ENCODE measurements around the gene APMAP. TPM values are rescaled to one million over a fixed set of nuclear protein-coding genes. Genes with fewer than 3 reads are reported as not detected.

APMAP gene
- total and polyA plus RNA-seq, 10 donors: 26.5 to 104 (median 65.3) TPM

DNA sequence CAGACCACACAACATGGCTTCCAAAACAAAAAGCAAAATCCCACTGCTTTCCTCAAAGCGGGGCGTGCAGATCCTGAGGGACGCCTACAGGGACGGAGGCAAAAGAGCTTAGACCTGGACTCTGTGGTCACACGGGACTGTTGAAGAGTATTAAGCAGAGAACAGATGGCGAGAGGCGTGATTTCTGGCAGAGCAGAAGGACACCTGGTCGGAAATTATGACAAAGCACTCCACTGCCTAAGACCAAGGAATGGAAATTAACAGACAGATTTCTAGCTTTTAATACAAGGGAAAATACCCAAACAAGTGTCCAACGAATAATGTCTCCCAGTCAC lies 28.1 kb downstream of the APMAP start:
- no peak overlapping the region for H3K4me3 ChIP-seq
- no peaks in the 10 kb centered on the region for H3K27me3 ChIP-seq (replicated peaks in 1 of 7)
- H3K27ac ChIP-seq: peak overlapping the region in 3 of 8 donors; percentile 32 to 86 (median 32)
- WGBS, 5 donors: 84 to 92% (median 89%) methylated on average over 9 of the region's 9 CpGs
- H3K9me3 ChIP-seq: no peaks in the 10 kb centered on the region
- intact Hi-C loops (cut with DNase I; ENCODE audit: low total_unique reads): no loop called here
- peaks cover 0 to 100% (median 96%) of the 10 kb centered on the region in 6 donors for H3K36me3 ChIP-seq
- TF ChIP-seq, protein P1, sequence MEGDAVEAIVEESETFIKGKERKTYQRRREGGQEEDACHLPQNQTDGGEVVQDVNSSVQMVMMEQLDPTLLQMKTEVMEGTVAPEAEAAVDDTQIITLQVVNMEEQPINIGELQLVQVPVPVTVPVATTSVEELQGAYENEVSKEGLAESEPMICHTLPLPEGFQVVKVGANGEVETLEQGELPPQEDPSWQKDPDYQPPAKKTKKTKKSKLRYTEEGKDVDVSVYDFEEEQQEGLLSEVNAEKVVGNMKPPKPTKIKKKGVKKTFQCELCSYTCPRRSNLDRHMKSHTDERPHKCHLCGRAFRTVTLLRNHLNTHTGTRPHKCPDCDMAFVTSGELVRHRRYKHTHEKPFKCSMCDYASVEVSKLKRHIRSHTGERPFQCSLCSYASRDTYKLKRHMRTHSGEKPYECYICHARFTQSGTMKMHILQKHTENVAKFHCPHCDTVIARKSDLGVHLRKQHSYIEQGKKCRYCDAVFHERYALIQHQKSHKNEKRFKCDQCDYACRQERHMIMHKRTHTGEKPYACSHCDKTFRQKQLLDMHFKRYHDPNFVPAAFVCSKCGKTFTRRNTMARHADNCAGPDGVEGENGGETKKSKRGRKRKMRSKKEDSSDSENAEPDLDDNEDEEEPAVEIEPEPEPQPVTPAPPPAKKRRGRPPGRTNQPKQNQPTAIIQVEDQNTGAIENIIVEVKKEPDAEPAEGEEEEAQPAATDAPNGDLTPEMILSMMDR (IDR thresholded peaks at IDR 0.05 in 8 of 11, conservative IDR thresholded peaks at IDR 0.05 in 3 of 11): no peak
- peak in 1 of 3 donors; percentile 7 for TF ChIP-seq POLR2AphosphoS5 (IDR thresholded peaks at IDR 0.05)
- peaks cover 0 to 35% (median 11%) of the 10 kb centered on the region in 6 donors for H3K4me1 ChIP-seq
- DNase-seq: no peak

- no peak overlapping the region for H3K4me3 ChIP-seq
- no peaks in the 10 kb centered on the region for H3K27me3 ChIP-seq (replicated peaks in 1 of 7)
- peaks cover 0 to 41% (median 13%) of the 10 kb centered on the region in 6 donors for H3K4me1 ChIP-seq
- intact Hi-C loops (cut with DNase I; ENCODE audit: low total_unique reads): no loop called here
- TF ChIP-seq, protein P1 (IDR thresholded peaks at IDR 0.05 in 8 of 11, conservative IDR thresholded peaks at IDR 0.05 in 3 of 11): no peak
- peak in 2 of 3 donors; percentile 25 to 64 for TF ChIP-seq POLR2AphosphoS5 (IDR thresholded peaks at IDR 0.05)
- peak; percentile 73 for DNase-seq
- 94 to 97% (median 95%) methylated on average over 20 to 21 of the region's 21 CpGs for WGBS, 5 donors
- peak overlapping the region in 3 of 8 donors; percentile 32 to 86 (median 32) for H3K27ac ChIP-seq
- no peaks in the 10 kb centered on the region for H3K9me3 ChIP-seq
- H3K36me3 ChIP-seq: peaks cover 0 to 100% (median 96%) of the 10 kb centered on the region in 6 donors
These were observed 28.7 kb downstream of the APMAP start for GRCh38 chr20:24963672-24964505.

DNA sequence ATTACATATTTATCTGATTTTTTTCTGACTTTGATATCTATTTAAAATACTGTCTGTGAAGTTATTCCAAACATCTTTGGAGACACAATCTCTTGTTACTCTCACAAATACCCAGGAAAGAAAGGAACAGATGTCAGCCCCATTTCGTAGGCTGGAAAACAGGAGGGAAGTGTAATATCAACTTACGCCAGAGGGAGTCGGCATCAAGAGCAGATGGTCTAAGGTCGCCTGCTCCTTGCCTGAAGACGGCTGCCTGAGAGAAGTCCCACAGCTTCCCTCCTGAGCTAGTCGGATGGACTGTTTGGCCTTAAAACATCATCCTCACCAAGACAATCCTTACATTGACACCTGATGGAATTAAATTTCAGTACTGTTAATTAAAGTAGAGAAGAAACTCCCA lies 30.0 kb downstream of the APMAP start:
- no peak for DNase-seq
- TF ChIP-seq POLR2AphosphoS5 (IDR thresholded peaks at IDR 0.05) (no peak), POLR2A (IDR thresholded peaks at IDR 0.05) (no peak)
- TF ChIP-seq, protein P1 (IDR thresholded peaks at IDR 0.05 in 8 of 11, conservative IDR thresholded peaks at IDR 0.05 in 3 of 11): no peak
- no peaks in the 10 kb centered on the region for H3K27me3 ChIP-seq (replicated peaks in 1 of 7)
- H3K4me1 ChIP-seq: peaks cover 0 to 54% (median 13%) of the 10 kb centered on the region in 6 donors
- H3K9me3 ChIP-seq: no peaks in the 10 kb centered on the region
- H3K27ac ChIP-seq: peak overlapping the region in 5 of 8 donors; percentile 13 to 86 (median 76)
- H3K36me3 ChIP-seq: peaks cover 0 to 100% (median 90%) of the 10 kb centered on the region in 6 donors
- WGBS, 5 donors: 63 to 91% (median 76%) methylated on average over 6 of the region's 6 CpGs
- no peak overlapping the region for H3K4me3 ChIP-seq
- intact Hi-C loops (cut with DNase I; ENCODE audit: low total_unique reads): no loop called here

- Histone ChIP-seq H3K27me3 (replicated peaks in 1 of 7) (no peaks in the 10 kb centered on the region), H3K27ac (peak overlapping the region in 5 of 8 donors; percentile 13 to 86 (median 76)), H3K36me3 (peaks cover 0 to 100% (median 90%) of the 10 kb centered on the region in 6 donors), H3K4me1 (peaks cover 0 to 57% (median 13%) of the 10 kb centered on the region in 6 donors), H3K9me3 (no peaks in the 10 kb centered on the region), H3K4me3 (no peak overlapping the region)
- 86 to 98% (median 94%) methylated on average over 2 of the region's 2 CpGs for WGBS, 5 donors
- intact Hi-C loops (cut with DNase I; ENCODE audit: low total_unique reads): no loop called here
- peak; percentile 48 for DNase-seq
- TF ChIP-seq, protein P1 (IDR thresholded peaks at IDR 0.05 in 8 of 11, conservative IDR thresholded peaks at IDR 0.05 in 3 of 11): no peak
- TF ChIP-seq POLR2A (IDR thresholded peaks at IDR 0.05) (no peak), POLR2AphosphoS5 (IDR thresholded peaks at IDR 0.05) (no peak)
These were observed 30.4 kb downstream of the APMAP start for GRCh38 chr20:24962182-24962492.
